RWPE1 (cell line): ENCODE measurements around the gene RNH1.

Experiments used
- CTCF ChIA-PET: fragments of 350-600 bp; sonication (Branson Sonifier 250); formaldehyde crosslinking; extraction: SDS; loops from one replicate; lab custom pipeline; 2021; lab: Yijun Ruan, JAX
- POLR2A ChIA-PET: fragments of 400-600 bp; formaldehyde crosslinking; extraction: SDS; loops from one replicate; lab custom pipeline; 2020; ENCODE audit warnings: antibody characterized with exemption; ENCODE audit not compliant: low non-redundant PET; lab: Yijun Ruan, JAX
- DNase-seq: peaks from one replicate; pipeline ENCODE4 v3.0.0; 2012; ENCODE audit warnings: low spot score
- H3K27ac ChIP-seq: fragments of 450-650 bp; 2 replicates; pipeline ENCODE4 v1.5.1; 2017
- CTCF ChIP-seq: fragments of 450-650 bp; conservative IDR thresholded peaks from 2 replicates; pipeline ENCODE4 v1.5.1; 2017; ENCODE audit warnings: low read depth, mild to moderate bottlenecking

RNH1 gene

DNA sequence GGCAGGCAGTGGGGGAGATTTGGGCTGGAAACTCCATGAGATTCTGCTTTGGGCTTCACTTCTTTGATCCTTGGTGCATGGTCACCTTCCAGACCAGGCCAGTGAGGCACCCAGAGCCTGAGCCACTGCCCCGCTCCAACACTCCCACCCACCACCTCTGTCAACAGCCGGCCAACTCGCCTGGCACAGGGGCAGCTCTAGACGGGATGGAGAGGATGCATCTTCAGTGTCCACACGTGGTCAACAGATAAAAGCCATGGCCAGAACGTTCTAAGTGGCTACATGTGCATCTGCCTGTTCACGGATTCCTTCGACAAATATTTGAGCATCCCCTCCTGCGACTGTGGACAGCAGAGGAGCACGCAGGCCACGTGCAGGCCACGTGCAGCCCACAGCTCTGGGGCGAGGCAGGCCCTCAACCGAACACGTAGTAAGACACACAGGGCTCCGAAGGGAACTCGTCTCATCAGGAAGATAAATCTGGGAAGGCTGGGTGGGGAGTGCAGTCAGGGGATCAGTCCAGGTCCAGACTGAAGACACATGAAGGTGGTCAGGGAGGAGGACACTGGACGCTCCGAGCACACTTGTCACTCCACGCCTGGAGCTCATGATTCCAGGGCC lies 31.5 kb upstream of the RNH1 start:
- ChIA-PET POLR2A (no interaction called here), CTCF (interaction anchor here (0.6 to 1.0 kb wide), 2 partner anchors 17 to 380 kb away, joined by 3 read pairs; no protein-coding TSS in a partner anchor)
- TF ChIP-seq CTCF, result no peak
- DNase-seq, result no peak
- H3K27ac ChIP-seq, result peak overlapping the region; percentile 99

- ChIA-PET CTCF (interaction anchor here (1.0 kb wide), 1 partner anchor 17 kb away, joined by 3 read pairs; no protein-coding TSS in a partner anchor), POLR2A (no interaction called here)
- H3K27ac ChIP-seq, result peak overlapping the region; percentile 99
- DNase-seq, result no peak
- no peak for TF ChIP-seq CTCF
These were observed 30.8 kb upstream of the RNH1 start for GRCh38 chr11:537622-538430.

DNA sequence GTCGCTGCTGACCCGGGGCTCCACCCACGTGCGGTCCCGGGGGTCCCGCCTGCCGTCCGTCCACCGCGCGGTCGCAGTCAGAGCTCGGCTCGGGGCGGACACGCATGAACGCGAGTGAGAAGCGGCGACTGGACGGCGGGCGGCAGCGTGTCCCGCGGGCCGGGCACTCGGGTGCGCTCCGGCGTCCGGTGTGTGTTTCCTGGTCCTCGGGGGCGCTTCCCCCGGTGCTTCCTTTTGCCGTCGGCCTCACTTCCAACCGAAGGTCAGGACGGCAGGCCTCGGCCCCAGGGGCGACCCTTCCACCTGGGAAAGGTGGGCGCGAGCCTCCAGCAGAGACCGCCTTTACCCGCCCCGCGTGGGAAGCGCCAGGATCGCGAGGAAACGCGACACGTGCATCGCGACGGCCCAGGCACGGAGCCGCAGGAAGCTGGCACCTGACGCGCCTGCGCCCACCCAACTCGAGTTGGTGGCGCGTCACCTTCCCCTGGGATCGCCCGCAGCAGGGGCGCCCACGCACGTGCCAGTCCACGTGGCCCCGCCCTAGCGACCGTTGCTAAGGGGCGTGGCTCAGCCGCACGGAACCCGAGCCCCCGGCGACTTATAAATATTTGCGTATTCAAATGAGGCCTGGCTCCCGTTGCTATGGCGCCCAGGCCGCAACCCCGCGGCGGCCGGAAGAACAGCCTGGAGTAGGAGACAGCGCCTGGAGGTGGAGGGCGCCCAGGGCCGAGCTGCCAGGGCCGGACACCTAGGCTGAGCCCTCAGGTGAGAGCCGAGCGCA lies 30.0 kb upstream of the RNH1 start, which contains the start of gene LRRC56:
Gene LRRC56, plus strand, starts transcription at position 687 of the 781 bp plus-strand sequence. CDS start 3,158 bp downstream, outside the sequence.
- TF ChIP-seq CTCF, result no peak
- H3K27ac ChIP-seq, result peak within 1 kb of the TSS; percentile 99
- peak; percentile 90 for DNase-seq
- CTCF ChIA-PET, result no interaction called here
- POLR2A ChIA-PET, result no interaction called here

DNA sequence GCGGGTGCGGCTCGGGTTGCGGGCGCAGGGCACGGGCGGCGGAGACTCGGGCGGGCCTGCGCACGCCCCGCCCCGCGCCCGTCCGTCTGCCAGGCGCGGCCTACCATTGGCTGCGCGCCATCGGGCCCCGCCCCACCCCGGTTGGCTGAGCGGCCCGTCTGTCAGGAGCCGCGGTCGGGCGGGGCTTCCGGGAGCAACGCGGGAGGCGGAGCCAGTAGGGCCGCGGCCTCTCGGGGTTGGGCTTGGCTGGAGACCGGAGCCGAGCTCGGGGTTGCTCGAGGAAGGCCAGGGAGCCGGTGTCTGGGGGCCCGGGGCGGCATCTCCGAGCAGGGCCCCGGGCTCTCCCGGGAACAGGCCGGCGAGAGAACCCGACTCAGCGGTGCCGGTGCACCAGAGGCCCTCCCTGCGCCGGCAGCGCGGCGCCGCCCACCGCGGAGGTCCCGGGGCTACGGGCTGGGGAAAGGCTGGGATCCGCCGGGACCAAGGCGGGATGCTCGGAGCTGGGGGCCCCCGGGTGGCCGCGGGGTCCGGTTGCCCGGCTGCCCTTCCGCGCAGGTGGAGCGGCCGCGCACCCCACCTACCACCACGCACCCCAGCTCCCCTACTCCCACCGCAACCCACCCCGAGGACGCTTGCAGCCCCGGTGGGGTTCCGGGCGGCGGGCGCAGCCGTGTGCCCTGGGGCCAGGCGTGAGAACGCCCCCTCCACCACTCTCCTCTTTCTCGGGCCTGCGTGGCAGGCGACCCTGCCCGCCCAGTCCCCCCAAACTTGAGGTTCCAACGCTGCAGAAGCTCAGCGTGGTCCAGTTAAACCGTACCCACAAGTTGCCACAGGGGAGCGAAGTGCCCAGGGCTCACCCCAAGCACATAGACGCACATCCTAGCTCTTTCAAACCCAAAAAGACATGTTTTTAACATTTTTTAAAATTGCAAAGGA lies 28.7 kb upstream of the RNH1 start, which contains the start of gene HRAS:
Gene HRAS, minus strand, starts transcription at position 58 of the 936 bp plus-strand sequence.
- CTCF ChIA-PET, result interaction anchor here (0.6 to 1.0 kb wide), 2 partner anchors 17 to 65 kb away, joined by 3 read pairs; no protein-coding TSS in a partner anchor
- POLR2A ChIA-PET, result no interaction called here
- peak within 1 kb of the TSS; percentile 99 for H3K27ac ChIP-seq

GRCh38 chr11:535210-535518 lies 28.1 kb upstream of the RNH1 start:
- ChIA-PET POLR2A (no interaction called here), CTCF (interaction anchor here (0.6 to 1.0 kb wide), 2 partner anchors 17 to 136 kb away, joined by 3 to 6 read pairs; no protein-coding TSS in a partner anchor)
- no peak for TF ChIP-seq CTCF
- peak overlapping the region; percentile 99 for H3K27ac ChIP-seq
- DNase-seq, result no peak

More for the DNA sequence above, 28.7 kb upstream of the RNH1 start, which contains the start of gene HRAS:
- no peak for TF ChIP-seq CTCF
- peak; percentile 100 for DNase-seq
